NCI-H446 (cell line): ENCODE measurements around the gene CCT5.
"Not testable (repeated sequence)": the region's sequence is repeated elsewhere in the genome, so short reads cannot be mapped to it uniquely, and the experiment has no call there.

Source experiments
- DNase-seq, 2 experiments: peaks; one replicate each; lab custom pipeline; 2025; lab: John Stamatoyannopoulos, UW

The CCT5 gene

DNA sequence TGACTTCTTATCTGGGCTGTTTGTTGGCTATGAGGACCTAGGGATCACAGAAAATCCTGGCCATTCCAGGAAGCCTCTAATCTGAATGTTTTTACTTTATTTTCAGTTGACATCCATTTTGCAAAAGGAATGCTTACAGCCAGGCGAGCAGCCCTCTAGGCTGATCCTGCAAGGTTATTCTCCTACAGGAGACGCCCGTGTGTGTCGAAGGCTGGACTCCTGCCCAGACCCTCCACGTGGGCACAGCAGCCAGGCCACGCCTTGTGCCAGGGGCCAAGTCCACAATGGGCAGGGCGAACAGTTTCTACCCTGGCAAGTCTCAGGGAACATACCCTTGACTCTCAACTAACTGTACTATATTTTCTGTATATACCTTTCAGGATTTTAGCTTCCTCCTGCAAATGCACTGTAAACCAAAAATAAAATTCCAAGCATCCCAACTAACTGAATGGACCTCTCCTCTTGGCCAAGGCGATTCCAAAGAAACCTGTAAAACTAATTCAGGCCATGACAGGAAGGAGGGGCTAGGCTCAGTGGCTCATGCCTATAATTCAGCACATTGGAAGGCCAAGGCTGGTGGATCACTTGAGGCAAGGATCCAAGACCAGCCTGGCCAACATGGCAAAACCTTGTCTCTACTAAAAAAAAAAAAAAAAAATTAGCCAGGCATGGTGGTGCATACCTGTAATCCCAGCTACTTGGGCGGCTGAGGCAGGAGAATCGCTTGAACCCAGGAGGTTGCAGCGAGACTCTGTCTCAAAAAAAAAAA lies 51.9 kb downstream of the CCT5 start:
- DNase-seq, result peak; percentile 44 to 90

DNA sequence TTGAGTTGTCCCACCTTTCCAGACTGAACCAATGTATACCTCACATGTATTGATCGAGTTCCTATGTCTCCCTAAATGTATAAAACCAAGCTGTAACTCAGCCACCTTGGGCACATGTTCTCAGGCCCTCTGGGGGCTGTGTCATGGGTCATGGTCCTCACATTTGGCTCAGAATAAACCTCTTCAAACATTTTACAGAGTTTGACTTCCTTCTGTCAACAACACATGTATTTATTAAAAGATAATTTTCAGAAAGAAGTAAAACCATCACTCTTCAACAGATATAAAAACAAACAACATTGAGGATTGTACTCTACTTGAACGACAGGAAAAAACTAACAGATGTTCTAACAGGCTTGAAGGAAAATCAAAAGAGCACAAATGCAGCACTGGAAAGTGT lies 53.1 kb downstream of the CCT5 start:
- no peak for DNase-seq

DNA sequence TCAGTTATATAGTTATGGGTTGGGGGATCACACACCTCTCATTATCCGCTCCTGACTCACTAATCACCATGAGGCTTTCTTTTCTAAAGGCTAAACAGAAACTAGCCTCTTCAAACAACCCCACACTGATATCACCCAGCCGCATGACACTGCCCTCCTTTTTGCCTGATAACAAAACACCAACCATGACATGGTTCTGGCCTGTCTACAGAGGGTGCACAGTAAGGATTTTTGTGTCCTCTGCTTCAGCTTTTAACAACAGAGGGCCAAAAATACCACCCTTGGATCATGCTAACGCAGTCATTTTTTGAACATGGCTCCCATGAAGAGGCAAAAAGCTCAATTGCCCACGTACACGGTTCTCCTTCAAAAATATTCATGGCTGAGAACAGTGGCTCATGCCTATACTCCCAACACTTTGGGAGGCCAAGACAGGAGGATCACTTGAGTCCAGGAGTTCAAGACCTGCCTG lies 53.7 kb downstream of the CCT5 start:
- DNase-seq, result no peak

DNA sequence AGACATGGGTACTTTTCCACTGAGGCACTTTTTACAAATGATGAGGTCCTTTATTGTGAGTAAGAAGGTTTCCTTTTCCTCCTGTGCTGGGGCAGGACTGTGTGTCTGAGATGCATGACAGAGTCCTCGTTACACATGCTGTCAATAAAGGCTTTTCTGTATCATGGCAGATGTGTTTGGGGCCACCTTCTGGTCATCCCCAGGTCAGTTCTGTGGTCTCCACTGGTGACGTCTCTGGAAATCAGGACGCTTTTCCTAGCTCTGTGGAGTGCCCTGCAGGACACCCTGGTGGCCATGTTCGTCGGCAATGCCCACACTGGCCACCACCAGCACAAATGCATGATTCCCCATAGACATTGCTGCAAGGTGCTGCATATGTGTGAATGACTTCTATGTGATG lies 54.9 kb downstream of the CCT5 start:
- DNase-seq, result no peak

DNA sequence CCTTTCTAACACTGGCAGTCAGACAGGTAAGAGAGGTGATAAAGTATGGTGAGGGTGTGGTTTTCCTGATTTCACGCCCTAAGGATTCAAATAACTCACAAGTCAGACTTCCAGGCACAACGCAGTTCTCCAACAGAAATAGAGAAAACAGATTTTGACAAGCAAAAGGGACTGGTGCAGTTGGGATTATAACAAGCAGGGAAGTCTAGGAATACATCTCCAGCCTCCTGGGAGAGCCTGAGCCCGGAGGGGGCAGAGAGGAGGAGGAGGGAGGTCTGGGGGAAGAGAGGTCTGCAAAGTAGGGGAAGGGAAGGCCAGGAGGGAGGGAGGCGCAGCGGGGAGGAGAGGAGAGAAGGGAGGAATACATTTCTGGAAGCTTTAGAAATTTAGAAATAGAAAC lies 56.0 kb downstream of the CCT5 start:
- no peak for DNase-seq

DNA sequence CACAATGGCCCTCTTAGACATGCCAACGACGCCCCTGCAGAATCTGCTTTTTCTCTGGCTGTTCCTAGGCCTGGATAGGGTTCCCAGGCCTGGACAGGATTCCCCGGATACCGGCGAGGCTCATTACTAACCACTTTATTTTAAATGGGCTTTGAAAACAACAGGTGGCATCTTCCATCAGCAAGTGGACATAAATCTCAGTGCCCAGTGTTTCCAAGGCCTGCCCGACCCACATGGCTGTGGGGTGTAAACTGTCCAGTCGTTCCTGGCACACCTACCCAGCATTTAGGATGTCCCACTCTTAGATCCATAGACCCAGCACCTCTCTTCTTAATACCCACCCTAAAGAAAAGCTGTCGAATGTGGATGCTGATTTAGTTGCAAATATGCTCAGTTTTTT lies 56.7 kb downstream of the CCT5 start:
- no peak for DNase-seq

DNA sequence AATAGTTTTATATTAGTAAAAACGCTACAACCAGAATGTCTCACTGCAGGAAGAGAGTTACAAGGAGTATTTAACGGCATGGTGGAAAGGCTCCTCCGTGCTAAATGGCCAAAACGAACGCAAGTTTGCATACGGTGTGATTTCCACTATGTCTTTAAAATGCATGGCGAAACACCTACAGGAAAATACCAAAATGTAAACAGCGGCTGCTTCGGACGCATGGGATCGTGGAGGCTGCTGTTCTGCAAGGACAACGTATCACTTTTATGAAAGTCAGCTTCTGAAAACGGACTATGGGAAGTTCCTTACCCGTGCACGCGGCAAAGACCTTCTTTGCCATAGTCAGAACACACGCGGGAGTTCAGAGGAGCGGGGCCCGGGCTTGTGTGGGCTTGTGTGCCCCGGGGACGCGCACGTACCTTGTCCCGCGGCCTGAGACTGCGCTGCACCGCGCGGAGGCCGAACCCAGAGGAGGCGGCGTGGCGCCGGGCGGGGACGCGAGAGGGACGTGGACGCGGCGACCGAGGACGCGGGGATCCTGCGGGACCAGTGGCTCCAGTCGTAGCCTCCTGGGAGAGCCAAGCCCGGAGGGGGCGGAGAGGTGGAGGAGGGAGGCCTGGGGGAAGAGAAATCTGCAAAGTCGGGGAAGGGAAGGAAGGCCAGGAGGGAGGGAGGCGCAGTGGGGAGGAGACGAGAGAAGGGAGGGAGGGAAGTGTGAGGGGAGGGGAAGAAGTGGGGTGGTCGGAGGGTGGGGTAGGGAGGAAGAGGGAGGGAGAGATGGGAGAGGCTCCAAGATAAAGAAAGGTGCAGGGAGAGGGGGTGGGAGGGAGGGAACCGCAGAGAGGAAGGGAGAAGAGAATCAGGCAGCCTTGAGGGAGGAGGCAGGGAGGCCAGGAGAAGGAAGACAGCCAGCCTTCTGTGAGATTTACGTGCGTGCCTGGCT lies 57.4 kb downstream of the CCT5 start, which contains the start of gene CMBL:
TSS of gene CMBL (minus strand) at position 697 of the 943 bp plus-strand sequence. CDS start 17,140 bp downstream, outside the sequence.
- DNase-seq, result peak; percentile 71 to 73

DNA sequence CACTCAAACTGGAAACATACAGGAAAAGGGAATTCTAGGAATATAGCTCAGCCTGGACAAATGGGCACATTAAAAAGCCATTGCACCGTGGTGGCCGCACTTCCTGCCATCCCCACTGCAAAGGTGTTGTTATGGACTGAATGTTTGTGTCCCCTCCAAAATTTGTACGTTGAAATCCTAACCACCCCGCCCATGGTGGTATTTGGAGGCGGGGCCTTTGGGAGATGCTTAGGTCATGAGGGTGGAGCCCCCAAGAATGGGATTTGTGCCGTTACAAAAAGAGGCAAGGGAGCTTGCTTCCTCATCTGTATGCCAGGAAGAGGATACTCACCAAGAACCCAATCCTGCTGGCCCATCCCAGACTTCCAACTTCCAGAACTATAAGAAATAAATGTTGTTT lies 58.8 kb downstream of the CCT5 start:
- no peak for DNase-seq

DNA sequence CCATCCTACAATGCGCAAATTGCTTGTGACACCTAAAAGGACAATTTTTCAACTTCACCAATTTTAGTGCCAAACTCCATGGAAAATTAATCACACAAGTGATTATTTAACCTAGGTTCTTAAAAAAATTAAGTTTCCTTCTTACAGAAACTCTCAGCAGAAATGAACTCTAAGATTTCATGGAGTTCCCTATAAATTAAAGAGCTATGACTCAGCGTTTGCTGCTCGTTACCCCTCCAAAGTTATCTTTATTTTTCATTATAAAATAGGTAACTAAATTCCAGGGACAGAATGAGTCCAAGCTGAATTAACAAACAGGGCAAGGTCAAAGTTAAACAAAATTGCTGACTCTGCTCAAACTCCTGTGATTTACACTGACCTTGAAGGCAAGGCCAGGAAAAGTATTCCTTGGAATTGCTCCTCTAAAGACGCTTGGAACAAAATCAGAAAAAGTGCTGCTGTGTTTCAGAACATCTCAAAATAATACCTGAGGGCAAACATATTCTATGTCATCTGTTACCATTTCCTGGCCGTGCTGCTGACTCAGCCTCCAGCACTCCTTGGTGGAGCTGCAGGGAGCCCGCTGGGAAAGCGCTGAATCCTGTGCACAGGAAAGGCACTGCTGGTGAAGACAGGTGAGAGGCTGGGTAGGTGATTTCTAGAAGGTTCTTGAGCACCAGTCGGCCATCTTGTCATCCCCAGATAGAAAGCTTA lies 60.1 kb downstream of the CCT5 start:
- DNase-seq, result no peak

DNA sequence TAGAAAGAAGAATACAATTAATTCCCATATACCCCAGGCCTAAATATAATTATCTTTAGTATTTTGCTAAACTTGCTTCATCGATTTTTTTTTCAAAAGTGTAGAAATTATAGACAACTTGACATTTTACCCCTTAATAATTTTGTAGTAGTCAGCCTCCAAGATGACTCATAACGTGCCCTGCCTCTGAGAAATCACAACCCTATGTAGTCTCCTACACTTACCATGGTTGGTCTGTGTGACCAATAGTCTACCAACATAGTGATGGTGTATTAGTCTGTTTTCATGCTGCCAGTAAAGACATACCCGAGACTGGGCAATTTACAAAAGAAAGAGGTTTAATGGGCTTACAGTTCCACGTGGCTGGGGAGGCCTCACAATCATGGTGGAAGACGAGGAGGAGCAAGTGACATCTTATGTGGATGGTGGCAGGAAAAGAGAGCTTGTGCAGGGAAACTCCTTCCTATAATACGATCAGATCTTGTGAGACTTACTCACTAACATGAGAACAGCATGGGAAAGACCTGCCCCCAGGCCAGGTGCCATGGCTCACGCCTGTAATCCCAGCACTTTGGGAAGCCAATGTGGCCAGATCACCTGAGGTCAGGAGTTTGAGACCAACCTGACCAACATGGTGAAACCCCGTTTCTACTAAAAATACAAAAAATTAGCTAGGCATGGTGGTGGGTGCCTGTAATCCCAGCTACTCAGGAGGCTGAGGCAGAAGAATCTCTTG lies 60.9 kb downstream of the CCT5 start:
- DNase-seq, result not testable (repeated sequence)

DNA sequence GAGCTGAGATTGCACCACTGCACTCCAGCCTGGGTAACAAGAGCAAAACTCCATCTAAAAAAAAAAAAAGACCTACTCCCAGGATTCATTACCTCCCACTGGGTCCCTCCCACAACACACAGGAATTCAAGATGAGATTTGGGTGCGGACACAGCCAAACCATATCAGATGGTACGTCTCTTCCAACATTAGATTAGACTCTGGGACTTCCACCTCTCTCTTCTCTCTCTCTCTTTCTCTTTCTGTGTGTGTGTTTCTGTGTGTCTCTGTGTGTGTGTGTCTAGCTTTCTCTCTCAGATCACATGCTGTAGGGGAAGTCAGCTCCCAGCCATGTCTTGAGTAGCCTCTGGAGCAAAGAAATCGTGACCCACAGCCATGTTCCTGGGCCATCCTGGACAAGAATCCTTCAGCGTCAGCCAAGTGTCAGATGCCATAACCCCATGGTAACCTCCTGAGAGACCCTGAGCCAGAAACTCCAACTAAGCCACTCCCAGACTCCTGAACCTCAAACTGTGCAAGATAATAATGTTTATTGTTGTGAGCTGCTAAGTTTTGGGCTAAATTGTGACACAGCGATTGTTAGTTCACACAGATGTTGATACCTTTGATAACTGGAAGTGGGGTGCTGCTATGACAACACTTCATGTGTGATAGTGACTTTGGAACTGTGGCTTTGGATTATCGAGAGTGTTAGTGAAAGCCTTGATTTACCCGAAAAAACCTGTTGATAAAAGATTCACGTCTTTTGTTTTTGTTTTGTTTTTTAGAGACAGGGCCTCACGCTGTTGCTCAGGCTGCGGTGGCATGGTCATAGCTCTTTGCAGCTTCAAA lies 61.7 kb downstream of the CCT5 start:
- DNase-seq, result no peak

DNA sequence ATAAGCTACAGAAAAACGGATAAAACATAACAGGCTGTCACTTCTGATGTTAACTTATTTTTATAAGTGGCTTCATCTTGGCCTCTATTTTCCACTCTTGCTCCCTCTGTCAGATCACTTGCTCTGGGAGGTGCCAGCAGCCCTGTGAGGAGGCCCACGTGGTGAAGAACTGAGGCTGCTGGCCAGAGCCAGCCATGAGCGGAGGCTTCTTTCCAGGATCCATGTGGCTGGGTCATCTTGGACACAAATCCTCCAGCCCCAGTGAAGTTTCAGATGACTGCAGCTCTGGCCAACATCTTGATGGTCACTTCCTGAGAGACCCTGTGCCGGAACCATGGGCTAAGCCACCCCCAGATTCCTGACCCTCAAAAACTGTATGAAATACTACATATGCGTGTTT lies 65.1 kb downstream of the CCT5 start:
- no peak for DNase-seq
